ENCODE results near the gene IL22.
"Not testable (repeated sequence)": the region's sequence is repeated elsewhere in the genome, so short reads cannot be mapped to it uniquely, and the experiment has no call there.

DNA sequence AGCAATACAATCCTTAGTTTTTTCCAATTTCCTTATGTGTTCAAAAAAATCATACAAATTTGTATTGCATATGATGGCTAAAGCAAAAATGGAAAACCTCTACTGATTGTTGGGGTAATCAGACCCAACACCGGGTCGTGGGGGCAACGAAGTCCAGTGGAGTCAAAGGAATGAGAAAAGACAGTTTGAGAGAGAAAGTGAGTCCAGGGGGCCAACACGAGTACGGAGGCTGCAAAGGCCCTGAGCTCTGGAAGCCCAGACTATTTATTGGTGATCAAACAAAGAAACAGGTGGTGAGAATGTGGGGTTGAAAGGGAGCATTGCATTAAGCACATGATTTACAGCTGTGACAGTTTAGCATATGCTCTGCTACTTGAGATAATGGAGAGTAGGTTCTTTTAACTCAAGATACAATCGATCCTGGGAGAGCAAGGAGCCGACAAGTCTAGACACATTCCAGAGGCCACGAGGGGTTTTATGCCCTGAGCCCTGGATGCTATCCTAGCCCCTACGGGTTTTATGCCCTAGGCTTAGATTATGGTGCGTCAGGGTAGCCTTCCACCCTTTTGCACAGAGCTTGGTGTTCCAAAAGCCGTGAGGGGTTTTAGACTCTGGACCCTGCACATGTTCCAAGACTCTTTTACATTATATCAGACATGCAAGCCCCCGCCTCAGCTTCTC, 44.2 kb downstream of the IL22 start:
- TF ChIP-seq CTCF, EP300 (IDR thresholded peaks at IDR 0.05): not testable (repeated sequence)
